Activated CD8-positive, alpha-beta T cell treated with anti-CD3 and anti-CD28 coated beads for 36 hours (primary cell): Measurements from ENCODE around the gene C16orf86. TPM values are rescaled to one million over a fixed set of nuclear protein-coding genes. Genes with fewer than 3 reads are reported as not detected.

Experiments
- ATAC-seq: fragments of 200-7000 bp; cut with Tn5 transposase; one replicate; pipeline ENCODE4 v1.10.0; 2021; ENCODE audit warnings: mild to moderate bottlenecking, moderate library complexity
- CTCF ChIA-PET: fragments of 350-600 bp; sonication (Branson Sonifier 250); formaldehyde crosslinking; loops from one replicate; lab custom pipeline; 2021; ENCODE audit warnings: antibody characterized with exemption; lab: Charles Lee
- POLR2A ChIA-PET: fragments of 350-600 bp; sonication (Branson Sonifier 250); formaldehyde crosslinking; loops from one replicate; lab custom pipeline; 2021; ENCODE audit warnings: antibody characterized with exemption; lab: Charles Lee
- DNase-seq: peaks from one replicate; pipeline ENCODE4 v3.0.0-alpha.2; 2020
- H3K27ac Mint-ChIP-seq: one replicate; pipeline ENCODE4 v1.8.0; 2021; ENCODE audit warnings: mild to moderate bottlenecking, mixed read lengths
- H3K27me3 Mint-ChIP-seq: one replicate; pipeline ENCODE4 v1.8.0; 2021; ENCODE audit warnings: mixed read lengths
- H3K36me3 Mint-ChIP-seq: one replicate; pipeline ENCODE4 v1.8.0; 2021; ENCODE audit warnings: low read depth, mixed read lengths
- H3K4me1 Mint-ChIP-seq: one replicate; pipeline ENCODE4 v1.8.0; 2021; ENCODE audit warnings: low read depth, mixed read lengths
- H3K4me3 Mint-ChIP-seq: one replicate; pipeline ENCODE4 v1.8.0; 2021; ENCODE audit warnings: mild to moderate bottlenecking, moderate library complexity, mixed read lengths
- H3K9me3 Mint-ChIP-seq: one replicate; pipeline ENCODE4 v1.8.0; 2021; ENCODE audit warnings: mixed read lengths
- CTCF ChIP-seq: fragments of 200-600 bp; IDR thresholded peaks from one replicate; pipeline ENCODE4 v1.8.0; 2022; ENCODE audit warnings: antibody characterized with exemption, mild to moderate bottlenecking
- intact Hi-C: fragments of 100-400 bp; cut with micrococcal nuclease; formaldehyde crosslinking; loops from one replicate; pipeline ENCODE4 v1.10.0; 2022
- total RNA-seq, 2 experiments: library from RNA; stranded (reverse); gene quantifications; one replicate each; pipeline ENCODE4 v1.2.3, GENCODE V29; 2021

The C16orf86 gene
- total RNA-seq, result 1 to 10 TPM; 2.8 to 4.7 TPM

GRCh38 chr16:67666559-67667452 lies at the start of gene C16orf86, which contains the start of gene ENKD1:
TSS of gene C16orf86 (plus strand) at chr16:67666814. CDS start at chr16:67666971, 157 bp downstream.
TSS of gene ENKD1 (minus strand) at chr16:67666750. CDS start at chr16:67666442, 308 bp downstream.
- peaks cover 3% of the 10 kb centered on the region for H3K36me3 Mint-ChIP-seq
- peak within 1 kb of the TSS; percentile 73 for H3K27ac Mint-ChIP-seq
- no peaks in the 10 kb centered on the region for H3K27me3 Mint-ChIP-seq
- no peak for TF ChIP-seq CTCF
- peak within 1 kb of the TSS; percentile 80 for H3K4me3 Mint-ChIP-seq
- peaks cover 13% of the 10 kb centered on the region for H3K4me1 Mint-ChIP-seq
- ChIA-PET CTCF (interaction anchor here (0.6 to 14.7 kb wide), 25 partner anchors 8 to 274 kb away, joined by 3 to 154 read pairs (median 4); partner anchors contain the start of genes ATP6V0D1, CARMIL2, CTCF and GFOD2), POLR2A (interaction anchor here (1.0 to 3.4 kb wide), 5 partner anchors 13 to 129 kb away, joined by 3 to 14 read pairs (median 5); partner anchors contain the start of genes CARMIL2 and CTCF)
- DNase-seq (peak; percentile 87), ATAC-seq (peak; percentile 68)
- no peaks in the 10 kb centered on the region for H3K9me3 Mint-ChIP-seq
- intact Hi-C loops, result loop anchor here (10.0 kb wide), 1 partner anchor 268 kb away; the partner anchor contains the start of genes CTRL and PSMB10

- no peak for TF ChIP-seq CTCF
- no peaks in the 10 kb centered on the region for H3K27me3 Mint-ChIP-seq
- CTCF ChIA-PET, result interaction anchor here (1.1 to 1.3 kb wide), 2 partner anchors 81 to 107 kb away, joined by 4 to 5 read pairs; no protein-coding TSS in a partner anchor
- no peak overlapping the region for H3K4me3 Mint-ChIP-seq
- POLR2A ChIA-PET, result no interaction called here
- no peak overlapping the region for H3K27ac Mint-ChIP-seq
- H3K9me3 Mint-ChIP-seq, result no peaks in the 10 kb centered on the region
- no peak for ATAC-seq
- peaks cover 46% of the 10 kb centered on the region for H3K36me3 Mint-ChIP-seq
- no peaks in the 10 kb centered on the region for H3K4me1 Mint-ChIP-seq
- DNase-seq, result no peak
- intact Hi-C loops, result no loop called here
These were observed 38.4 kb upstream of the C16orf86 start for GRCh38 chr16:67628216-67628615.

GRCh38 chr16:67632415-67633172 lies 34.0 kb upstream of the C16orf86 start:
- no peaks in the 10 kb centered on the region for H3K4me1 Mint-ChIP-seq
- peaks cover 40% of the 10 kb centered on the region for H3K36me3 Mint-ChIP-seq
- no peaks in the 10 kb centered on the region for H3K27me3 Mint-ChIP-seq
- intact Hi-C loops, result no loop called here
- H3K4me3 Mint-ChIP-seq, result no peak overlapping the region
- ATAC-seq (no peak), DNase-seq (no peak)
- H3K27ac Mint-ChIP-seq, result no peak overlapping the region
- no peak for TF ChIP-seq CTCF
- POLR2A ChIA-PET, result interaction anchor here (1.0 kb wide), 1 partner anchor 13 kb away, joined by 4 read pairs; the partner anchor contains the start of gene CARMIL2
- CTCF ChIA-PET, result interaction anchor here (1.0 to 1.4 kb wide), 7 partner anchors 12 to 111 kb away, joined by 3 to 8 read pairs (median 5); partner anchors contain the start of genes CARMIL2 and CTCF
- H3K9me3 Mint-ChIP-seq, result no peaks in the 10 kb centered on the region

GRCh38 chr16:67636713-67637112 lies 29.9 kb upstream of the C16orf86 start:
- H3K27ac Mint-ChIP-seq, result no peak overlapping the region
- peaks cover 30% of the 10 kb centered on the region for H3K36me3 Mint-ChIP-seq
- intact Hi-C loops, result no loop called here

More at GRCh38 chr16:67636713-67637112, 29.9 kb upstream of the C16orf86 start:
- Mint-ChIP-seq H3K4me3 (no peak overlapping the region), H3K27me3 (no peaks in the 10 kb centered on the region), H3K9me3 (no peaks in the 10 kb centered on the region), H3K4me1 (no peaks in the 10 kb centered on the region)
- DNase-seq (no peak), ATAC-seq (no peak)
- CTCF ChIA-PET, result interaction anchor here (1.1 to 11.5 kb wide), 2 partner anchors 91 to 143 kb away, joined by 3 to 224 read pairs; no protein-coding TSS in a partner anchor
- POLR2A ChIA-PET, result no interaction called here
- TF ChIP-seq CTCF, result no peak
